Liver (tissue), 9 donors: ENCODE measurements around the gene DCAF11. TPM values are rescaled to one million over a fixed set of nuclear protein-coding genes. Genes with fewer than 3 reads are reported as not detected.

Source experiments
- DNase-seq: peaks from one replicate; pipeline ENCODE4 v3.0.0-alpha.2; 2017; ENCODE audit warnings: low spot score
- H3K27ac ChIP-seq, 2 donors: one replicate each; pipeline ENCODE4 v1.7.0; 2013; ENCODE audit warnings: inconsistent platforms in 2 of 2, low read length in 2 of 2, control low read depth in 1 of 2, low read depth in 1 of 2, mild to moderate bottlenecking in 1 of 2
- H3K27me3 ChIP-seq, 4 donors: one replicate each; pipeline versions ENCODE4 v1.6.1 to v1.7.0; 2013; ENCODE audit warnings: low read length in 3 of 4, inconsistent platforms in 1 of 4, mild to moderate bottlenecking in 1 of 4, moderate library complexity in 1 of 4; ENCODE audit not compliant: control insufficient read depth in 4 of 4, insufficient read depth in 4 of 4
- H3K36me3 ChIP-seq, 4 donors: one replicate each; pipeline versions ENCODE4 v1.6.1 to v1.7.0; 2013; ENCODE audit warnings: low read length in 3 of 4, mild to moderate bottlenecking in 3 of 4, low read depth in 1 of 4, moderate library complexity in 1 of 4; ENCODE audit not compliant: control insufficient read depth in 4 of 4, insufficient read depth in 3 of 4
- H3K4me1 ChIP-seq, 4 donors: one replicate each; pipeline versions ENCODE4 v1.6.1 to v1.7.0; 2013; ENCODE audit warnings: low read length in 3 of 4, mild to moderate bottlenecking in 3 of 4, moderate library complexity in 1 of 4; ENCODE audit not compliant: control insufficient read depth in 4 of 4, insufficient read depth in 4 of 4
- H3K4me3 ChIP-seq, 3 donors: one replicate each; pipeline versions ENCODE4 v1.6.1 to v1.7.0; 2013; ENCODE audit warnings: low read length in 3 of 3, control low read depth in 1 of 3, low read depth in 1 of 3, mild to moderate bottlenecking in 1 of 3
- H3K9ac ChIP-seq, 2 donors: one replicate each; pipeline ENCODE4 v1.7.0; 2013; ENCODE audit warnings: low read length in 2 of 2, mild to moderate bottlenecking in 2 of 2, moderate library complexity in 2 of 2, control low read depth in 1 of 2, low read depth in 1 of 2
- H3K9me3 ChIP-seq, 4 donors: one replicate each; pipeline versions ENCODE4 v1.6.1 to v1.7.0; 2013; ENCODE audit warnings: low read length in 3 of 4; ENCODE audit not compliant: control insufficient read depth in 4 of 4
- EGR1 ChIP-seq, 2 donors: IDR thresholded peaks; 2 replicates each; pipeline ENCODE4 v1.6.1; 2016 to 2018; ENCODE audit warnings: antibody characterized with exemption in 2 of 2, low read depth in 2 of 2
- FOXA1 ChIP-seq: IDR thresholded peaks from 2 replicates; pipeline ENCODE4 v1.6.1; 2016; ENCODE audit warnings: antibody characterized with exemption
- HNF4A ChIP-seq, 2 donors: conservative IDR thresholded peaks; 2 replicates each; pipeline ENCODE4 v1.6.1; 2016; ENCODE audit warnings: antibody characterized with exemption in 2 of 2, mild to moderate bottlenecking in 2 of 2
- HNF4G ChIP-seq: IDR thresholded peaks from 2 replicates; pipeline ENCODE4 v1.6.1; 2016; ENCODE audit warnings: antibody characterized with exemption
- JUND ChIP-seq, 2 donors: IDR thresholded peaks; 2 replicates each; pipeline ENCODE4 v1.6.1; 2016; ENCODE audit warnings: antibody characterized with exemption in 2 of 2
- RAD21 ChIP-seq, 2 donors: IDR thresholded peaks; 2 replicates each; pipeline ENCODE4 v1.6.1; 2016; ENCODE audit warnings: antibody characterized with exemption in 2 of 2, mild to moderate bottlenecking in 2 of 2
- WGBS: extraction: QIAGEN DNeasy Blood & Tissue Kit; methylation state at CpG from one replicate; pipeline ENCODE4 v1.1.7; 2013; 5-methylcytosine and 5-hydroxymethylcytosine counted together
- polyA plus RNA-seq, 2 donors: library from polyadenylated mRNA; stranded (reverse) in 1 of 2; unstranded in 1 of 2; fragments of 200-250 nt in 1 of 2; fragments of >200 nt in 1 of 2; fragmentation: Nextera tagmentation in 1 of 2; extraction: Ambion mirVana in 1 of 2; gene quantifications; one replicate each; pipeline versions ENCODE4 v1.2.1 to v1.2.3, GENCODE V29; 2013 to 2015
- total RNA-seq, 2 donors: library from RNA; depleted of rRNA; stranded (reverse); fragments of >200 nt; gene quantifications; one replicate each; pipeline ENCODE4 v1.2.3, GENCODE V29; 2014
- TF ChIP-seq, protein P1 (sequence below): IDR thresholded peaks from 2 replicates; pipeline ENCODE4 v1.6.1; 2016; ENCODE audit warnings: antibody characterized with exemption
- TF ChIP-seq, protein P2 (sequence below): IDR thresholded peaks from 2 replicates; pipeline ENCODE4 v1.6.1; 2016; ENCODE audit warnings: antibody characterized with exemption
- TF ChIP-seq, protein P3 (sequence below): IDR thresholded peaks from 2 replicates; pipeline ENCODE4 v1.6.1; 2016; ENCODE audit warnings: antibody characterized with exemption, mild to moderate bottlenecking
- TF ChIP-seq, protein P4 (sequence below): fragments of 150-350 bp; IDR thresholded peaks from 2 replicates; pipeline ENCODE4 v1.5.1; 2017; ENCODE audit warnings: improper control_type of control experiment, low read depth, low read length; ENCODE audit not compliant: missing input control
- donor health status: healthy.
- donor health status: healthy.
- donor health status: healthy.
- donor health status: healthy.
- donor health status: healthy.

Gene DCAF11
- total and polyA plus RNA-seq, 4 donors: 30.1 to 312 (median 167) TPM

DNA sequence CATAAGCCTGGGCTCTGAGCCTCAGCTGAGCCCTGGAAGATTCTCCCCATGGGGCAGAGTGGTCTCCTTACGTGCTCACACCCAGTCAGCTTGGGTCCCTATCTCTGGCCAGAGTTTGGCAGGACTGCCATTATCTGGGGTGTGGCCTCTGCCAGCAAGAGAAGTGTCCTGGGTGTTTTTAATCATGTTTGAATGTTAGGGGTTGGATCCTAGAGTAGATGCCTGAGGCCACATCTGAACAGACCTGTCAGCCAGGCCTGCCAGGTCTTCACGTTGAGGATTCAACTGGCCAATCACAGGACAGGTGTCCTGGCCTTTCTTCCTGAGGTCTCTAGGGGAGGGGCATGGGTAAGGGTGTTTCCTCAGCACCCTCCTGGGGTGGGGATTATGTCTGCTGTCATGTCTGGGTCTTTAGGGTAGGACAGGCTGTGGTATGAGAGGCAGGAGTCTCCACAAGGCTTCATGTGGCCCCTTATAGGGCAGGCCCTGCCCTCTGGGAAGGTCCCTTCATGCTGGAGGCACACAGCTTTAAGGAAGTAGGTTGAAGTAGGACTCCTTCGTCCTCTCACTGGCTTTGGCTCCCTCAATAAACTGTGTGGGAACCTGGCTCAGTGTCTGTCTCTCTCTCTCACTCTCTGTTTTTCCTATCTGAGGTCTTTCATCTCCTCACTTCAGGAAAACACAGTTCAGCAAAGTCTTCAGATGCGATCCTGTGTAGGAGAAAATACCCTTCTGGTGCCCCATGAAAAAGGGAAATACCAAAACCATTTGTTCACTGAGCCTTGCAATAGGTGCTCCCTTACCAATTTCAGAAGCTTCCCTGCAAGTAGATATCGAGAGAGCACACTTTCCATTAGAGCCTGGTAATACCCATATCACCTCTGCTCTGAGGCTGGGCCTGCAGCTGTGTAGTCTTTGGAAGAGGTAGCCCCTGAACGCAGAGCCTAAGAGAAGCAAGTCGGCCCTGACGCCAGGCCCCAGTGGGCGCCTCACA is 9.1 kb downstream of the DCAF11 start:
- H3K9ac ChIP-seq: no peak overlapping the region
- H3K36me3 ChIP-seq: peaks cover 28 to 49% (median 45%) of the 10 kb centered on the region in 4 donors
- peaks cover 0 to 4% (median 2%) of the 10 kb centered on the region in 4 donors for H3K4me1 ChIP-seq
- H3K27ac ChIP-seq: no peak overlapping the region
- no peak for TF ChIP-seq EGR1 (IDR thresholded peaks at IDR 0.05; ENCODE audit: low read depth in 2 of 2)
- TF ChIP-seq, protein P1, sequence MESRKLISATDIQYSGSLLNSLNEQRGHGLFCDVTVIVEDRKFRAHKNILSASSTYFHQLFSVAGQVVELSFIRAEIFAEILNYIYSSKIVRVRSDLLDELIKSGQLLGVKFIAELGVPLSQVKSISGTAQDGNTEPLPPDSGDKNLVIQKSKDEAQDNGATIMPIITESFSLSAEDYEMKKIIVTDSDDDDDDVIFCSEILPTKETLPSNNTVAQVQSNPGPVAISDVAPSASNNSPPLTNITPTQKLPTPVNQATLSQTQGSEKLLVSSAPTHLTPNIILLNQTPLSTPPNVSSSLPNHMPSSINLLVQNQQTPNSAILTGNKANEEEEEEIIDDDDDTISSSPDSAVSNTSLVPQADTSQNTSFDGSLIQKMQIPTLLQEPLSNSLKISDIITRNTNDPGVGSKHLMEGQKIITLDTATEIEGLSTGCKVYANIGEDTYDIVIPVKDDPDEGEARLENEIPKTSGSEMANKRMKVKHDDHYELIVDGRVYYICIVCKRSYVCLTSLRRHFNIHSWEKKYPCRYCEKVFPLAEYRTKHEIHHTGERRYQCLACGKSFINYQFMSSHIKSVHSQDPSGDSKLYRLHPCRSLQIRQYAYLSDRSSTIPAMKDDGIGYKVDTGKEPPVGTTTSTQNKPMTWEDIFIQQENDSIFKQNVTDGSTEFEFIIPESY: no peak
- TF ChIP-seq, protein P2, sequence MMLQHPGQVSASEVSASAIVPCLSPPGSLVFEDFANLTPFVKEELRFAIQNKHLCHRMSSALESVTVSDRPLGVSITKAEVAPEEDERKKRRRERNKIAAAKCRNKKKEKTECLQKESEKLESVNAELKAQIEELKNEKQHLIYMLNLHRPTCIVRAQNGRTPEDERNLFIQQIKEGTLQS: no peak
- DNase-seq: peak; percentile 71
- no peaks in the 10 kb centered on the region for H3K27me3 ChIP-seq
- no peaks in the 10 kb centered on the region for H3K9me3 ChIP-seq
- WGBS: 92% methylated on average over 9 of the region's 9 CpGs
- H3K4me3 ChIP-seq: no peak overlapping the region

DNA sequence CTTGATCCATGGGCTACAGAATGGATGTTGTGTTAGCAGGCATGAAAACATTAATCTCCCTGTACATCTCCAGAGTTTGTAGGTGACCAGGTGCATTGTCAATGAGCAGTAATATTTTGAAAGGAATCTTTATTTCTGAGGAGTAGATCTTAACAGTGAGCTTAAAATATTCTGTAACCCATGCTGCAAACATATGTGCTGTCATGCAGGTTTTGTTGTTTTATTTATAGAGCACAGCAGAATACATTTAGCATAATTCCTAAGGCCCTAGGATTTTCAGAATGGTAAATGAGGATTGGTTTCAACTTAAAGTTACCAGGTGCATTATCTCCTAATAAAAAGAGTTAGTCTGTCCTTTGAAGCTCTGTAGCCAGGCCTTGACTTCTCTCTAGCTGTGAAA is 12.4 kb downstream of the DCAF11 start:
- no peak overlapping the region for H3K4me3 ChIP-seq
- H3K9me3 ChIP-seq: no peaks in the 10 kb centered on the region
- TF ChIP-seq, protein P1: no peak
- TF ChIP-seq, protein P3, sequence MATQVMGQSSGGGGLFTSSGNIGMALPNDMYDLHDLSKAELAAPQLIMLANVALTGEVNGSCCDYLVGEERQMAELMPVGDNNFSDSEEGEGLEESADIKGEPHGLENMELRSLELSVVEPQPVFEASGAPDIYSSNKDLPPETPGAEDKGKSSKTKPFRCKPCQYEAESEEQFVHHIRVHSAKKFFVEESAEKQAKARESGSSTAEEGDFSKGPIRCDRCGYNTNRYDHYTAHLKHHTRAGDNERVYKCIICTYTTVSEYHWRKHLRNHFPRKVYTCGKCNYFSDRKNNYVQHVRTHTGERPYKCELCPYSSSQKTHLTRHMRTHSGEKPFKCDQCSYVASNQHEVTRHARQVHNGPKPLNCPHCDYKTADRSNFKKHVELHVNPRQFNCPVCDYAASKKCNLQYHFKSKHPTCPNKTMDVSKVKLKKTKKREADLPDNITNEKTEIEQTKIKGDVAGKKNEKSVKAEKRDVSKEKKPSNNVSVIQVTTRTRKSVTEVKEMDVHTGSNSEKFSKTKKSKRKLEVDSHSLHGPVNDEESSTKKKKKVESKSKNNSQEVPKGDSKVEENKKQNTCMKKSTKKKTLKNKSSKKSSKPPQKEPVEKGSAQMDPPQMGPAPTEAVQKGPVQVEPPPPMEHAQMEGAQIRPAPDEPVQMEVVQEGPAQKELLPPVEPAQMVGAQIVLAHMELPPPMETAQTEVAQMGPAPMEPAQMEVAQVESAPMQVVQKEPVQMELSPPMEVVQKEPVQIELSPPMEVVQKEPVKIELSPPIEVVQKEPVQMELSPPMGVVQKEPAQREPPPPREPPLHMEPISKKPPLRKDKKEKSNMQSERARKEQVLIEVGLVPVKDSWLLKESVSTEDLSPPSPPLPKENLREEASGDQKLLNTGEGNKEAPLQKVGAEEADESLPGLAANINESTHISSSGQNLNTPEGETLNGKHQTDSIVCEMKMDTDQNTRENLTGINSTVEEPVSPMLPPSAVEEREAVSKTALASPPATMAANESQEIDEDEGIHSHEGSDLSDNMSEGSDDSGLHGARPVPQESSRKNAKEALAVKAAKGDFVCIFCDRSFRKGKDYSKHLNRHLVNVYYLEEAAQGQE: no peak
- TF ChIP-seq RAD21 (IDR thresholded peaks at IDR 0.05) (no peak), JUND (IDR thresholded peaks at IDR 0.05) (no peak), HNF4A (conservative IDR thresholded peaks at IDR 0.05) (no peak), HNF4G (no peak), FOXA1 (no peak)
- TF ChIP-seq, protein P4, sequence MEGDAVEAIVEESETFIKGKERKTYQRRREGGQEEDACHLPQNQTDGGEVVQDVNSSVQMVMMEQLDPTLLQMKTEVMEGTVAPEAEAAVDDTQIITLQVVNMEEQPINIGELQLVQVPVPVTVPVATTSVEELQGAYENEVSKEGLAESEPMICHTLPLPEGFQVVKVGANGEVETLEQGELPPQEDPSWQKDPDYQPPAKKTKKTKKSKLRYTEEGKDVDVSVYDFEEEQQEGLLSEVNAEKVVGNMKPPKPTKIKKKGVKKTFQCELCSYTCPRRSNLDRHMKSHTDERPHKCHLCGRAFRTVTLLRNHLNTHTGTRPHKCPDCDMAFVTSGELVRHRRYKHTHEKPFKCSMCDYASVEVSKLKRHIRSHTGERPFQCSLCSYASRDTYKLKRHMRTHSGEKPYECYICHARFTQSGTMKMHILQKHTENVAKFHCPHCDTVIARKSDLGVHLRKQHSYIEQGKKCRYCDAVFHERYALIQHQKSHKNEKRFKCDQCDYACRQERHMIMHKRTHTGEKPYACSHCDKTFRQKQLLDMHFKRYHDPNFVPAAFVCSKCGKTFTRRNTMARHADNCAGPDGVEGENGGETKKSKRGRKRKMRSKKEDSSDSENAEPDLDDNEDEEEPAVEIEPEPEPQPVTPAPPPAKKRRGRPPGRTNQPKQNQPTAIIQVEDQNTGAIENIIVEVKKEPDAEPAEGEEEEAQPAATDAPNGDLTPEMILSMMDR: no peak
- H3K9ac ChIP-seq: no peak overlapping the region
- H3K27me3 ChIP-seq: no peaks in the 10 kb centered on the region
- peaks cover 8 to 21% (median 18%) of the 10 kb centered on the region in 4 donors for H3K36me3 ChIP-seq
- H3K4me1 ChIP-seq: peaks cover 7 to 19% (median 16%) of the 10 kb centered on the region in 4 donors
- DNase-seq: no peak
- no peak overlapping the region for H3K27ac ChIP-seq
